Loucy (cell line): Measurements from ENCODE around the gene ARMC9.

Experiments
- CTCF ChIP-seq: fragments of 200-600 bp; sonication (generic); conservative IDR thresholded peaks from 2 replicates; pipeline ENCODE4 v1.5.1; 2014; ENCODE audit warnings: mild to moderate bottlenecking, antibody characterized with exemption, low read length
- EZH2phosphoT487 ChIP-seq: fragments of 200-600 bp; IDR thresholded peaks from 2 replicates; pipeline ENCODE4 v1.6.1; 2018; ENCODE audit warnings: antibody characterized with exemption, mild to moderate bottlenecking, moderate library complexity, borderline replicate concordance

GRCh38 chr2:231294571-231295362 is 96.3 kb downstream of the ARMC9 start:
- no peak for TF ChIP-seq CTCF
- TF ChIP-seq EZH2phosphoT487: no peak
